ENCODE data around the gene KNSTRN. TPM values are rescaled to one million over a fixed set of nuclear protein-coding genes. Genes with fewer than 3 reads are reported as not detected.
A peak's percentile ranks its signal among the peaks of the same experiment; 100 is the strongest.

The KNSTRN gene
- total and polyA plus RNA-seq, 2 experiments from 2014 or later = 67.9 to 80.4 TPM

DNA sequence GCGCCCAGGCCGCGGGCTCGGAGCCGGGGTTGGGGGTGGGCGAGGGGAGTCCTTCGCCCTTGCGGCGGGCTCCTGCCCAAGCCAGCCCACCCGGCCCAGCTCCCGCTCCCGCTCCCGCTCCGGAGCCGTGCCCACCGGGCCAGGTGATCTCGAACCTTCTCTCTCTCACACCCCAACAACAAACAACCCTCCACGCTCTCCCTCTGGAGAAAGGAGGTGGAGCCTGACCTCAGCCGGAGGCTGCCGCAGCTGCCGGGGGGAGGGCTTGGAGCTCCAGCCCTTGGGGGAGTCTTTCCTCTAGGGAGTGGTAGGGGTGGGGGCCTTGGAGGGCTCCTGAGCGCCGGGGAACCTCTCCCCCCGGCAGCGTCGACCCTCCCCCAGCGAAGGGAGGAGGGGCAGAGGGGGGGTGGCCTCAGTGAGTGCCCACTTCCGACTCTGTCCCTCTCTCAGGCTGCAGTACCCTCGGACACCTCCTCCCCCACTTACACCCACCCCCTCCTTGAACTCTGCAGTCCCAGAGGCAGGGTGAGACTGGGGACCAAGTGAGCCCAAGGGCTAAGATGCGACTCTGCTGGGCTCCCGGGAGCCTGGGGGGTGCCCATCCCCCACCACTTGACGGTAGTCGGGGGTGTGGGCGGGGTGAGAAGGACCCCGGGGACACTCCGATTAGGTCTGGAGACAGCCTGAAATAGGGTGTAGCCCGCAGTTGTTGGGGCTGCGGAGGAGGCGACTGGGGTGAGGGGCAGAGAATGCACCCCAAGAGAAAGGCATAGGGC lies 53.8 kb downstream of the KNSTRN start:
- H3K4me1 ChIP-seq (ENCODE audit: insufficient read depth) = peaks cover 36% of the 10 kb centered on the region
- peak overlapping the region; percentile 100 for H3K4me2 ChIP-seq
- Mint-ChIP-seq H3K4me3 (peak overlapping the region; percentile 94), H3K9me3 (no peaks in the 10 kb centered on the region), H3K27me3 (ENCODE audit: insufficient read depth, low read depth, poor library complexity) (peaks cover 46% of the 10 kb centered on the region), H3K36me3 (ENCODE audit: low read depth) (no peaks in the 10 kb centered on the region), H3K27ac (no peak overlapping the region), H3K4me1 (peaks cover 38% of the 10 kb centered on the region)
- H3K4me3 ChIP-seq = peak overlapping the region; percentile 82
- peak; percentile 63 for DNase-seq (ENCODE audit: low spot score)
- no peak for TF ChIP-seq REST (IDR thresholded peaks at IDR 0.05; ENCODE audit: unreplicated experiment)
- TF ChIP-seq NANOG (IDR thresholded peaks at IDR 0.05; ENCODE audit: borderline replicate concordance) = no peak
- TF ChIP-seq ZNF331 (CRISPR knock-in tag; IDR thresholded peaks at IDR 0.05; ENCODE audit: low read depth) = no peak
- TF ChIP-seq EZH2phosphoT487 (IDR thresholded peaks at IDR 0.05; ENCODE audit: unreplicated experiment) = no peak
- TF ChIP-seq, protein P1, sequence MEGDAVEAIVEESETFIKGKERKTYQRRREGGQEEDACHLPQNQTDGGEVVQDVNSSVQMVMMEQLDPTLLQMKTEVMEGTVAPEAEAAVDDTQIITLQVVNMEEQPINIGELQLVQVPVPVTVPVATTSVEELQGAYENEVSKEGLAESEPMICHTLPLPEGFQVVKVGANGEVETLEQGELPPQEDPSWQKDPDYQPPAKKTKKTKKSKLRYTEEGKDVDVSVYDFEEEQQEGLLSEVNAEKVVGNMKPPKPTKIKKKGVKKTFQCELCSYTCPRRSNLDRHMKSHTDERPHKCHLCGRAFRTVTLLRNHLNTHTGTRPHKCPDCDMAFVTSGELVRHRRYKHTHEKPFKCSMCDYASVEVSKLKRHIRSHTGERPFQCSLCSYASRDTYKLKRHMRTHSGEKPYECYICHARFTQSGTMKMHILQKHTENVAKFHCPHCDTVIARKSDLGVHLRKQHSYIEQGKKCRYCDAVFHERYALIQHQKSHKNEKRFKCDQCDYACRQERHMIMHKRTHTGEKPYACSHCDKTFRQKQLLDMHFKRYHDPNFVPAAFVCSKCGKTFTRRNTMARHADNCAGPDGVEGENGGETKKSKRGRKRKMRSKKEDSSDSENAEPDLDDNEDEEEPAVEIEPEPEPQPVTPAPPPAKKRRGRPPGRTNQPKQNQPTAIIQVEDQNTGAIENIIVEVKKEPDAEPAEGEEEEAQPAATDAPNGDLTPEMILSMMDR (conservative IDR thresholded peaks at IDR 0.05; ENCODE audit: low read depth in 2 of 2) = no peak
- no peak; the same call in none of the 2 replicates for TF ChIP-seq POLR2AphosphoS5 (IDR thresholded peaks at IDR 0.05; ENCODE audit: low read depth)
- no peak for TF ChIP-seq EZH2 (IDR thresholded peaks at IDR 0.05; ENCODE audit: low read depth, unreplicated experiment)
- no peak for TF ChIP-seq ZNF114 (CRISPR knock-in tag; IDR thresholded peaks at IDR 0.05)
- no peak for TF ChIP-seq JUNB (IDR thresholded peaks at IDR 0.05; ENCODE audit: unreplicated experiment)
- TF ChIP-seq STAT1 (IDR thresholded peaks at IDR 0.05; ENCODE audit: unreplicated experiment) = no peak
- no peak for TF ChIP-seq ZNF462 (CRISPR knock-in tag; IDR thresholded peaks at IDR 0.05)
- no peak for TF ChIP-seq ETS1 (IDR thresholded peaks at IDR 0.05)
- TF ChIP-seq CREB1 (CRISPR knock-in tag; IDR thresholded peaks at IDR 0.05; ENCODE audit: low read depth) = no peak
- H3K27me3 ChIP-seq (ENCODE audit: insufficient read depth) = peaks cover 38% of the 10 kb centered on the region
- no peaks in the 10 kb centered on the region for H3K9me2 ChIP-seq (ENCODE audit: insufficient read depth)
- no peaks in the 10 kb centered on the region for H4K20me1 ChIP-seq (replicated peaks; ENCODE audit: insufficient read depth)
- H3K79me2 ChIP-seq (replicated peaks; ENCODE audit: insufficient read depth) = 0 out of 2 replicates have a peak, but pooled peaks cover 2% of the 10 kb centered on the region
- 0 out of 2 replicates have a peak, but pooled peaks cover 9% of the 10 kb centered on the region for H3F3A ChIP-seq (replicated peaks; ENCODE audit: low read depth)
- no peak overlapping the region for H3K27ac ChIP-seq (ENCODE audit: low read depth)
- ATAC-seq = peak; percentile 7
- no peaks in the 10 kb centered on the region for H3K36me3 ChIP-seq (ENCODE audit: insufficient read depth)
- H2AFZ ChIP-seq = peak overlapping the region; percentile 94

All from GM23338 (cell line).